Measurements from ENCODE around the gene UBE2D2. TPM values are rescaled to one million over a fixed set of nuclear protein-coding genes. Genes with fewer than 3 reads are reported as not detected.
"Not testable (repeated sequence)": the region's sequence is repeated elsewhere in the genome, so short reads cannot be mapped to it uniquely, and the experiment has no call there.

The UBE2D2 gene
- total RNA-seq, 1 experiment from 2014 or later = 193 TPM

- no peak overlapping the region for H3K27ac Mint-ChIP-seq (ENCODE audit: unreplicated experiment)
- H3K36me3 Mint-ChIP-seq (ENCODE audit: insufficient read depth, unreplicated experiment) = peaks cover 48% of the 10 kb centered on the region
- Histone ChIP-seq H3K9me3 (no peaks in the 10 kb centered on the region), H3K4me3 (ENCODE audit: low read depth, low read length) (no peak overlapping the region), H3K4me1 (peaks cover 17% of the 10 kb centered on the region), H3K36me3 (ENCODE audit: control insufficient read depth, insufficient read depth, low read length) (no peaks in the 10 kb centered on the region; the same call in 1 of the 2 replicates), H3K27me3 (replicated peaks; ENCODE audit: control insufficient read depth, insufficient read depth, low read length) (no peaks in the 10 kb centered on the region)
- no peak for TF ChIP-seq CTCF (IDR thresholded peaks at IDR 0.05; ENCODE audit: insufficient read depth in 1 of 2, low read depth in 1 of 2, low read length in 1 of 2, severe bottlenecking in 1 of 2, unreplicated experiment in 1 of 2)
- no peaks in the 10 kb centered on the region for H3K27me3 Mint-ChIP-seq (ENCODE audit: insufficient read depth, unreplicated experiment)
- POLR2A ChIA-PET = no interaction called here
- BruUV-seq (replicated peaks) = no TSS peak
- CTCF ChIA-PET = no interaction called here
- H3K4me3 Mint-ChIP-seq (ENCODE audit: unreplicated experiment) = no peak overlapping the region
- H3K9me3 Mint-ChIP-seq (ENCODE audit: unreplicated experiment) = no peaks in the 10 kb centered on the region
- DNase-seq = no peak
- intact Hi-C loops (cut with micrococcal nuclease; ENCODE audit: unreplicated experiment) = no loop called here
- H3K4me1 Mint-ChIP-seq (ENCODE audit: low read depth, unreplicated experiment) = peaks cover 7% of the 10 kb centered on the region
Observed at GRCh38 chr5:139593716-139594319, 32.7 kb downstream of the UBE2D2 start.

GRCh38 chr5:139597134-139597533 lies 36.0 kb downstream of the UBE2D2 start:
- no TSS peak for BruUV-seq (replicated peaks)
- no peak overlapping the region for H3K27ac Mint-ChIP-seq (ENCODE audit: unreplicated experiment)
- H3K9me3 Mint-ChIP-seq (ENCODE audit: unreplicated experiment) = no peaks in the 10 kb centered on the region
- no peaks in the 10 kb centered on the region for H3K27me3 Mint-ChIP-seq (ENCODE audit: insufficient read depth, unreplicated experiment)
- intact Hi-C loops (cut with micrococcal nuclease; ENCODE audit: unreplicated experiment) = no loop called here
- Histone ChIP-seq H3K27me3 (replicated peaks; ENCODE audit: control insufficient read depth, insufficient read depth, low read length) (no peaks in the 10 kb centered on the region), H3K36me3 (ENCODE audit: control insufficient read depth, insufficient read depth, low read length) (no peaks in the 10 kb centered on the region; the same call in 1 of the 2 replicates), H3K4me3 (ENCODE audit: low read depth, low read length) (no peak overlapping the region), H3K4me1 (peaks cover 6% of the 10 kb centered on the region), H3K9me3 (no peaks in the 10 kb centered on the region)
- CTCF ChIA-PET = no interaction called here
- peaks cover 45% of the 10 kb centered on the region for H3K36me3 Mint-ChIP-seq (ENCODE audit: insufficient read depth, unreplicated experiment)
- no peaks in the 10 kb centered on the region for H3K4me1 Mint-ChIP-seq (ENCODE audit: low read depth, unreplicated experiment)
- POLR2A ChIA-PET = no interaction called here
- H3K4me3 Mint-ChIP-seq (ENCODE audit: unreplicated experiment) = no peak overlapping the region
- no peak for DNase-seq
- TF ChIP-seq CTCF (IDR thresholded peaks at IDR 0.05; ENCODE audit: insufficient read depth in 1 of 2, low read depth in 1 of 2, low read length in 1 of 2, severe bottlenecking in 1 of 2, unreplicated experiment in 1 of 2) = no peak

GRCh38 chr5:139598601-139598965 lies 37.4 kb downstream of the UBE2D2 start:
- H3K4me3 Mint-ChIP-seq (ENCODE audit: unreplicated experiment); H3K36me3 ChIP-seq (ENCODE audit: control insufficient read depth, insufficient read depth, low read length); H3K4me1 ChIP-seq; H3K9me3 Mint-ChIP-seq (ENCODE audit: unreplicated experiment); H3K9me3 ChIP-seq; H3K4me3 ChIP-seq (ENCODE audit: low read depth, low read length); POLR2A ChIA-PET; H3K27me3 Mint-ChIP-seq (ENCODE audit: insufficient read depth, unreplicated experiment); H3K27me3 ChIP-seq (replicated peaks; ENCODE audit: control insufficient read depth, insufficient read depth, low read length); BruUV-seq (replicated peaks); H3K27ac Mint-ChIP-seq (ENCODE audit: unreplicated experiment); CTCF ChIA-PET; DNase-seq; H3K4me1 Mint-ChIP-seq (ENCODE audit: low read depth, unreplicated experiment); intact Hi-C loops (cut with micrococcal nuclease; ENCODE audit: unreplicated experiment): not testable (repeated sequence)
- peaks cover 53% of the 10 kb centered on the region for H3K36me3 Mint-ChIP-seq (ENCODE audit: insufficient read depth, unreplicated experiment)
